GM12878 (cell line): ENCODE data around the gene FAM186B. TPM values are rescaled to one million over a fixed set of nuclear protein-coding genes. Genes with fewer than 3 reads are reported as not detected.

Experiments
- ATAC-seq: fragments of 200-7000 bp; cut with Tn5 transposase; 3 replicates; pipeline ENCODE4 v1.9.1; 2020; ENCODE audit warnings: mild to moderate bottlenecking, moderate library complexity
- BruUV-seq: library from RNA; stranded (reverse); fragments of 400-500 nt; replicated peaks from 2 replicates; lab custom pipeline; 2021; lab: Mats Ljungman, UMichigan
- CTCF ChIA-PET: fragments of 300-600 bp; sonication (Branson Sonifier 250); formaldehyde crosslinking; extraction: SDS; loops from one replicate; lab custom pipeline; 2021; ENCODE audit warnings: inconsistent platforms; lab: Yijun Ruan, JAX
- POLR2A ChIA-PET: fragments of 350-600 bp; formaldehyde crosslinking; extraction: SDS; loops from one replicate; lab custom pipeline; 2021; ENCODE audit warnings: inconsistent platforms; lab: Charles Lee
- RAD21 ChIA-PET: fragments of 300-600 bp; sonication (Branson Sonifier 250); formaldehyde crosslinking; loops from one replicate; lab custom pipeline; 2023; ENCODE audit warnings: antibody characterized with exemption; ENCODE audit not compliant: unreplicated experiment; lab: Charles Lee
- SMC1A ChIA-PET: fragments of 300-600 bp; sonication (Branson Sonifier 250); formaldehyde crosslinking; loops from one replicate; lab custom pipeline; 2023; ENCODE audit not compliant: unreplicated experiment, uncharacterized antibody; lab: Charles Lee
- DNase-seq: peaks from one replicate; pipeline ENCODE4 v3.0.0-alpha.2; 2011; ENCODE audit warnings: low read depth, low spot score
- FAIRE-seq: peaks from 3 replicates; lab custom pipeline; 2011; peaks lifted over from hg19 to GRCh38; lab: Jason Lieb, UNC
- H2AFZ ChIP-seq: 2 replicates; pipeline ENCODE4 v1.6.0; 2011; ENCODE audit warnings: low read depth, low read length, control low read depth; ENCODE audit not compliant: control insufficient read depth
- H3K27ac ChIP-seq: 2 replicates; pipeline ENCODE4 v1.5.1; 2011; ENCODE audit warnings: control low read depth; ENCODE audit not compliant: control insufficient read depth, insufficient read depth
- H3K27me3 ChIP-seq, 2 experiments: replicated peaks in 1 of 2; 2 replicates each; pipeline versions ENCODE4 v1.6.0 to v1.6.1; 2011; ENCODE audit warnings: low read length in 1 of 2; ENCODE audit not compliant: control insufficient read depth in 2 of 2, insufficient read depth in 2 of 2
- H3K36me3 ChIP-seq, 2 experiments: 2 replicates each; pipeline ENCODE4 v1.5.1; 2011; ENCODE audit warnings: low read length in 1 of 2; ENCODE audit not compliant: control insufficient read depth in 2 of 2, insufficient read depth in 2 of 2
- H3K4me1 ChIP-seq: 2 replicates; pipeline ENCODE4 v1.6.1; 2011; ENCODE audit warnings: mild to moderate bottlenecking, low read length, moderate library complexity, mixed read lengths; ENCODE audit not compliant: control insufficient read depth, insufficient read depth
- H3K4me2 ChIP-seq: 2 replicates; pipeline ENCODE4 v1.6.0; 2011; ENCODE audit warnings: control low read depth; ENCODE audit not compliant: control insufficient read depth, insufficient read depth
- H3K4me3 ChIP-seq: fragments of 200-600 bp; sonication (generic); 2 replicates; pipeline ENCODE4 v1.5.1; 2016
- H3K79me2 ChIP-seq: 2 replicates; pipeline ENCODE4 v1.6.0; 2011; ENCODE audit warnings: low read length; ENCODE audit not compliant: control insufficient read depth, insufficient read depth
- H3K9ac ChIP-seq: 2 replicates; pipeline ENCODE4 v1.8.0; 2011; ENCODE audit warnings: low read length, control low read depth, mixed read lengths; ENCODE audit not compliant: control insufficient read depth, insufficient read depth
- H3K9me3 ChIP-seq: replicated peaks from 3 replicates; pipeline ENCODE4 v1.5.1; 2011; ENCODE audit warnings: mild to moderate bottlenecking, low read length; ENCODE audit not compliant: control insufficient read depth, insufficient read depth
- H4K20me1 ChIP-seq: 2 replicates; pipeline ENCODE4 v1.6.0; 2011; ENCODE audit not compliant: control insufficient read depth, insufficient read depth
- CREM ChIP-seq: IDR thresholded peaks from 2 replicates; pipeline ENCODE4 v1.6.1; 2014; ENCODE audit warnings: antibody characterized with exemption, low read depth
- HDGF ChIP-seq: fragments of 450-650 bp; IDR thresholded peaks from 2 replicates; pipeline ENCODE4 v1.6.1; 2016; ENCODE audit warnings: antibody characterized with exemption
- MEF2A ChIP-seq: IDR thresholded peaks from 2 replicates; pipeline ENCODE4 v1.6.1; 2011; ENCODE audit warnings: low read depth, mild to moderate bottlenecking, low read length, moderate library complexity; ENCODE audit not compliant: insufficient read depth
- WGBS: methylation state at CpG from one replicate; pipeline ENCODE4 v1.1.6; 2016; ENCODE audit warnings: low lambda C conversion rate; ENCODE audit not compliant: insufficient replicate concordance, insufficient coverage; ENCODE audit errors: missing lambda C conversion rate; 5-methylcytosine and 5-hydroxymethylcytosine counted together
- in situ Hi-C: fragments of 300-500 bp; cut with MboI; formaldehyde crosslinking; loops from 9 replicates; pipeline ENCODE4 v1.14.3; 2018; ENCODE audit warnings: mixed read lengths
- intact Hi-C: fragments of 100-400 bp; cut with micrococcal nuclease; formaldehyde crosslinking; loops from one replicate; pipeline ENCODE4 v1.14.2; 2022; ENCODE audit not compliant: unreplicated experiment
- polyA plus RNA-seq, 11 experiments: library from polyadenylated mRNA; depleted of rRNA in 4 of 11; unstranded in 6 of 11; stranded (reverse) in 5 of 11; fragments of >200 nt; fragmentation: Nextera tagmentation in 4 of 11; fragmentation: Illumina TruSeq in 1 of 11; extraction: Ambion mirVana in 4 of 11; extraction: Trizol in 1 of 11; gene quantifications; 1 replicate in 1 of 11; 2 replicates in 10 of 11; pipeline versions ENCODE4 v1.2.1 to v1.2.3, GENCODE V29; 2011 to 2016; ENCODE audit warnings: inconsistent platforms in 2 of 11, missing spikeins in 2 of 11, low read depth in 1 of 11
- total RNA-seq, 4 experiments: library from RNA; depleted of rRNA in 3 of 4; stranded (reverse); fragments of >200 nt in 3 of 4; fragmentation: Illumina TruSeq in 1 of 4; extraction: Trizol in 1 of 4; gene quantifications; 2 replicates each; pipeline versions ENCODE4 v1.2.1 to v1.2.3, GENCODE V29; 2013 to 2021
- TF ChIP-seq, protein P1 (sequence below): IDR thresholded peaks from 2 replicates; pipeline ENCODE4 v1.6.1; 2012; ENCODE audit warnings: low read length, inconsistent platforms
- TF ChIP-seq, protein P2 (sequence below): fragments of 450-650 bp; formaldehyde crosslinking; IDR thresholded peaks from 2 replicates; pipeline ENCODE4 v1.4.0; 2020; ENCODE audit warnings: mild to moderate bottlenecking, moderate library complexity

Gene FAM186B
- total and polyA plus RNA-seq, 10 of the 15 experiments (the other 5 are each of a cell fraction or from before 2014, with no cell fraction given), result 0.13 to 0.79 (median 0.51) TPM

DNA sequence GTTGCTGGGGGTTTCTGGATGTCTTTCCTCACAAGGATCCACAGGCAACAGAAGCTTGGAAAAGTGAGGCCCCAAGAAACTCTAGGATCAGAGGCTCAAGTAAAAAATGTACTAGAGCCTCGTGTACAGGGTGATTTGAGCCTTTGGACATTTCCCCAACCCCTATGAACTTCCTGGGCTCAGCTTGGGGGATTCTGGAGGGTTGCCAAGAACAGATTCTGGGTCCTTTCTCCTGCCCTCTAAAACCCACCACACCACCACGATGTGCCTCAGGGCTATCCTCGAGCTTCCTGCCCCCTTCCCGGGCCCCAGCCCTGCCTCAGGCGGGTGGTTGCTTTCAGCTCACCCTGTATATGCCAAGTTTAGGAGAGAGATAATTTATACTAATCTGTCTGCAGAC lies 583 bp downstream of the FAM186B start:
- intact Hi-C loops, result no loop called here
- CTCF ChIA-PET, result interaction anchor here (1.0 to 1.9 kb wide), 3 partner anchors 101 to 258 kb away, joined by 3 to 6 read pairs (median 3); no protein-coding TSS in a partner anchor
- no peak for FAIRE-seq
- Histone ChIP-seq H3K4me1 (no peaks in the 10 kb centered on the region), H3K27ac (no peak overlapping the region), H3K4me2 (no peak overlapping the region), H3K9me3 (no peaks in the 10 kb centered on the region), H3K4me3 (no peak overlapping the region), H2AFZ (no peak overlapping the region), H3K36me3 (no peaks in the 10 kb centered on the region), H3K27me3 (no peaks in the 10 kb centered on the region), H3K9ac (no peak overlapping the region), H4K20me1 (no peaks in the 10 kb centered on the region), H3K79me2 (no peaks in the 10 kb centered on the region)
- 71% methylated on average over 5 of the region's 5 CpGs for WGBS
- SMC1A ChIA-PET, result no interaction called here
- TF ChIP-seq, protein P1, sequence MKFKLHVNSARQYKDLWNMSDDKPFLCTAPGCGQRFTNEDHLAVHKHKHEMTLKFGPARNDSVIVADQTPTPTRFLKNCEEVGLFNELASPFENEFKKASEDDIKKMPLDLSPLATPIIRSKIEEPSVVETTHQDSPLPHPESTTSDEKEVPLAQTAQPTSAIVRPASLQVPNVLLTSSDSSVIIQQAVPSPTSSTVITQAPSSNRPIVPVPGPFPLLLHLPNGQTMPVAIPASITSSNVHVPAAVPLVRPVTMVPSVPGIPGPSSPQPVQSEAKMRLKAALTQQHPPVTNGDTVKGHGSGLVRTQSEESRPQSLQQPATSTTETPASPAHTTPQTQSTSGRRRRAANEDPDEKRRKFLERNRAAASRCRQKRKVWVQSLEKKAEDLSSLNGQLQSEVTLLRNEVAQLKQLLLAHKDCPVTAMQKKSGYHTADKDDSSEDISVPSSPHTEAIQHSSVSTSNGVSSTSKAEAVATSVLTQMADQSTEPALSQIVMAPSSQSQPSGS, result no peak
- TF ChIP-seq HDGF (no peak), MEF2A (no peak), CREM (no peak)
- TF ChIP-seq, protein P2, sequence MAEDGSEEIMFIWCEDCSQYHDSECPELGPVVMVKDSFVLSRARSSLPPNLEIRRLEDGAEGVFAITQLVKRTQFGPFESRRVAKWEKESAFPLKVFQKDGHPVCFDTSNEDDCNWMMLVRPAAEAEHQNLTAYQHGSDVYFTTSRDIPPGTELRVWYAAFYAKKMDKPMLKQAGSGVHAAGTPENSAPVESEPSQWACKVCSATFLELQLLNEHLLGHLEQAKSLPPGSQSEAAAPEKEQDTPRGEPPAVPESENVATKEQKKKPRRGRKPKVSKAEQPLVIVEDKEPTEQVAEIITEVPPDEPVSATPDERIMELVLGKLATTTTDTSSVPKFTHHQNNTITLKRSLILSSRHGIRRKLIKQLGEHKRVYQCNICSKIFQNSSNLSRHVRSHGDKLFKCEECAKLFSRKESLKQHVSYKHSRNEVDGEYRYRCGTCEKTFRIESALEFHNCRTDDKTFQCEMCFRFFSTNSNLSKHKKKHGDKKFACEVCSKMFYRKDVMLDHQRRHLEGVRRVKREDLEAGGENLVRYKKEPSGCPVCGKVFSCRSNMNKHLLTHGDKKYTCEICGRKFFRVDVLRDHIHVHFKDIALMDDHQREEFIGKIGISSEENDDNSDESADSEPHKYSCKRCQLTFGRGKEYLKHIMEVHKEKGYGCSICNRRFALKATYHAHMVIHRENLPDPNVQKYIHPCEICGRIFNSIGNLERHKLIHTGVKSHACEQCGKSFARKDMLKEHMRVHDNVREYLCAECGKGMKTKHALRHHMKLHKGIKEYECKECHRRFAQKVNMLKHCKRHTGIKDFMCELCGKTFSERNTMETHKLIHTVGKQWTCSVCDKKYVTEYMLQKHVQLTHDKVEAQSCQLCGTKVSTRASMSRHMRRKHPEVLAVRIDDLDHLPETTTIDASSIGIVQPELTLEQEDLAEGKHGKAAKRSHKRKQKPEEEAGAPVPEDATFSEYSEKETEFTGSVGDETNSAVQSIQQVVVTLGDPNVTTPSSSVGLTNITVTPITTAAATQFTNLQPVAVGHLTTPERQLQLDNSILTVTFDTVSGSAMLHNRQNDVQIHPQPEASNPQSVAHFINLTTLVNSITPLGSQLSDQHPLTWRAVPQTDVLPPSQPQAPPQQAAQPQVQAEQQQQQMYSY (CRISPR knock-in tag), result no peak
- no peak for DNase-seq
- ATAC-seq, result no peak
- POLR2A ChIA-PET, result interaction anchor here (0.9 kb wide), 1 partner anchor 8 kb away, joined by 3 read pairs; no protein-coding TSS in a partner anchor
- in situ Hi-C loops, result no loop called here
- no TSS peak for BruUV-seq
- RAD21 ChIA-PET, result no interaction called here
